Measurements from ENCODE around the gene SERPINA1.

GRCh38 chr14:94366146-94366915 is 22.1 kb downstream of the SERPINA1 start, which contains the start of gene SERPINA2:
- TF ChIP-seq CTCF (conservative IDR thresholded peaks at IDR 0.05) (no peak), ZFX (IDR thresholded peaks at IDR 0.05) (no peak)

All from C4-2B (cell line).